AG04450 (cell line): ENCODE measurements around the gene ASB18. TPM values are rescaled to one million over a fixed set of nuclear protein-coding genes. Genes with fewer than 3 reads are reported as not detected.

Experiments used
- CTCF ChIA-PET: fragments of 300-600, 350-600 bp; formaldehyde crosslinking; extraction: SDS; loops from one replicate; lab custom pipeline; 2022; ENCODE audit warnings: antibody characterized with exemption, inconsistent platforms; lab: Charles Lee
- POLR2A ChIA-PET: fragments of 350-600 bp; formaldehyde crosslinking; extraction: SDS; loops from one replicate; lab custom pipeline; 2021; ENCODE audit warnings: antibody characterized with exemption, inconsistent platforms; lab: Yijun Ruan, JAX
- DNase-seq: peaks from one replicate; pipeline ENCODE4 v3.0.0-alpha.2; 2011; ENCODE audit warnings: low read depth, low spot score
- H3K27ac ChIP-seq: one replicate; pipeline ENCODE4 v1.5.1; 2012; ENCODE audit warnings: low read depth, low read length, control low read depth
- H3K27me3 ChIP-seq: one replicate; pipeline ENCODE4 v1.6.0; 2012; ENCODE audit warnings: low read length; ENCODE audit not compliant: control insufficient read depth, insufficient read depth
- H3K4me3 ChIP-seq: 2 replicates; pipeline ENCODE4 v1.5.1; 2011; ENCODE audit warnings: mild to moderate bottlenecking, low read depth, low read length, control low read depth
- H3K9me3 ChIP-seq: 2 replicates; pipeline ENCODE4 v1.5.1; 2012; ENCODE audit warnings: low read length; ENCODE audit not compliant: control insufficient read depth, insufficient read depth
- polyA plus RNA-seq: library from polyadenylated mRNA; depleted of rRNA; stranded (reverse); fragments of >200 nt; gene quantifications from 2 replicates; pipeline ENCODE4 v1.2.3, GENCODE V29; 2011
- TF ChIP-seq, protein P1 (sequence below): IDR thresholded peaks from 2 replicates; pipeline ENCODE4 v1.5.1; 2011; ENCODE audit warnings: low read depth, low read length, control low read depth, inconsistent platforms

Gene ASB18
- polyA plus RNA-seq, 1 experiment, result not detected

DNA sequence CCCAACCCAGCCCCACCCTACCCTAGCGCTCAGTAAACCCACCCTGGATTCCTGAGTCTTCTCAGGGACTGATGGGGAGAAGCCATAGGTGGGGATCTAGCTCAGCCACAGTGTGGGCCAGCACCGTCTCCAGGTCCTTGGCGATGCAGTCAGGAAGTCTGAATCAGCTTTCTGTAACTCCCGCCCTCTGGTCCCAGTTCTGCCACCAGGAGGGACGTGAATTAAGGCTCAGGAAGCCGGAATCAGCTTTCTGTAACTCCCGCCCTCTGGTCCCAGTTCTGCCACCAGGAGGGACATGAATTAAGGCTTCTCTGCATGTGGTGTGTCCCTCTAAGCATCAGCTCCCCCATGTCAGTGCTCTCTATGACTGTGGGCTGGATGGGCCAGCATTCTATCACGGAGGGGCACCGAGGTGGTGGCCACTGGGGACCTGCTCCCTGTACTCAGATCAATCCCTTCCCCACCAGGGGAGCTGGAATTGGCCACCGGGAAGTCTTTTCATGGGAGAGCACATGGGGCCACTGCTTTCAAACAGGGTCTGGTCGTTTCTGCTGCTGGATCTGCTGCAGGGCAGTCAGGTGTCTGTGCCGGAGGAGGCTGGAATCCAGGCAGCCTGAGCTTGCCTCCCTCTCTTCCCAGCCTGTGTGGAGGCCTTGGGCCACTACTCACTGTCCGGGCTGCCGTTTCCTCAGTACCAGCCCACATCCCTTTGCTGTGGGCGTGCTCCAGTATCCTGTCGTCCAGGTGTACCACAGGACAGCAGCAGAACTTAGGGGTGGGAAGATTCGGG lies 24.7 kb downstream of the ASB18 start:
- CTCF ChIA-PET, result no interaction called here

DNA sequence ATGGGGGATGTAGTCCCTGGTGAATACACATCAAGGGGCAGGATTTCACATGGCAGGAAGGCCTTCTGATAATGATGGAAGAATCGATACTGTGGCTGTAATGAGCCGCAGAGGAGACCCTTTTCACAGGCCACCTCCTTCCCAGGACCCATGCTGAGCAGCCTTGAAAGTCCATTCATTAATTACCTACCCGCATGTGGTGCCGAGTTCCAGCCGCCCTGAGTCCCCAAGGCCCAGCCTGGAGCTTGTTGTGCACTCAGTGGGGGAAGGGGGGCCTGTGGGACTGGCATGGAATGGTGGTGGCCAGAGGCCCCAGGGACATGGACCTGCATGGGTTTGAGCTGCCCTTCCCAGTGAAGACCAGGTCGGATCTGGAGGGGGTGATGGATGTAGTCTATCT lies 25.5 kb downstream of the ASB18 start:
- Histone ChIP-seq H3K27ac (no peak overlapping the region), H3K27me3 (peaks cover 37% of the 10 kb centered on the region), H3K9me3 (no peaks in the 10 kb centered on the region), H3K4me3 (no peak overlapping the region)
- CTCF ChIA-PET, result no interaction called here
- POLR2A ChIA-PET, result no interaction called here
- no peak for DNase-seq
- TF ChIP-seq, protein P1, sequence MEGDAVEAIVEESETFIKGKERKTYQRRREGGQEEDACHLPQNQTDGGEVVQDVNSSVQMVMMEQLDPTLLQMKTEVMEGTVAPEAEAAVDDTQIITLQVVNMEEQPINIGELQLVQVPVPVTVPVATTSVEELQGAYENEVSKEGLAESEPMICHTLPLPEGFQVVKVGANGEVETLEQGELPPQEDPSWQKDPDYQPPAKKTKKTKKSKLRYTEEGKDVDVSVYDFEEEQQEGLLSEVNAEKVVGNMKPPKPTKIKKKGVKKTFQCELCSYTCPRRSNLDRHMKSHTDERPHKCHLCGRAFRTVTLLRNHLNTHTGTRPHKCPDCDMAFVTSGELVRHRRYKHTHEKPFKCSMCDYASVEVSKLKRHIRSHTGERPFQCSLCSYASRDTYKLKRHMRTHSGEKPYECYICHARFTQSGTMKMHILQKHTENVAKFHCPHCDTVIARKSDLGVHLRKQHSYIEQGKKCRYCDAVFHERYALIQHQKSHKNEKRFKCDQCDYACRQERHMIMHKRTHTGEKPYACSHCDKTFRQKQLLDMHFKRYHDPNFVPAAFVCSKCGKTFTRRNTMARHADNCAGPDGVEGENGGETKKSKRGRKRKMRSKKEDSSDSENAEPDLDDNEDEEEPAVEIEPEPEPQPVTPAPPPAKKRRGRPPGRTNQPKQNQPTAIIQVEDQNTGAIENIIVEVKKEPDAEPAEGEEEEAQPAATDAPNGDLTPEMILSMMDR, result no peak

More for the DNA sequence above, 24.7 kb downstream of the ASB18 start:
- H3K9me3 ChIP-seq, result no peaks in the 10 kb centered on the region
- peaks cover 37% of the 10 kb centered on the region for H3K27me3 ChIP-seq
- H3K4me3 ChIP-seq, result no peak overlapping the region
- TF ChIP-seq, protein P1, result no peak
- POLR2A ChIA-PET, result no interaction called here
- H3K27ac ChIP-seq, result no peak overlapping the region
- DNase-seq, result no peak

DNA sequence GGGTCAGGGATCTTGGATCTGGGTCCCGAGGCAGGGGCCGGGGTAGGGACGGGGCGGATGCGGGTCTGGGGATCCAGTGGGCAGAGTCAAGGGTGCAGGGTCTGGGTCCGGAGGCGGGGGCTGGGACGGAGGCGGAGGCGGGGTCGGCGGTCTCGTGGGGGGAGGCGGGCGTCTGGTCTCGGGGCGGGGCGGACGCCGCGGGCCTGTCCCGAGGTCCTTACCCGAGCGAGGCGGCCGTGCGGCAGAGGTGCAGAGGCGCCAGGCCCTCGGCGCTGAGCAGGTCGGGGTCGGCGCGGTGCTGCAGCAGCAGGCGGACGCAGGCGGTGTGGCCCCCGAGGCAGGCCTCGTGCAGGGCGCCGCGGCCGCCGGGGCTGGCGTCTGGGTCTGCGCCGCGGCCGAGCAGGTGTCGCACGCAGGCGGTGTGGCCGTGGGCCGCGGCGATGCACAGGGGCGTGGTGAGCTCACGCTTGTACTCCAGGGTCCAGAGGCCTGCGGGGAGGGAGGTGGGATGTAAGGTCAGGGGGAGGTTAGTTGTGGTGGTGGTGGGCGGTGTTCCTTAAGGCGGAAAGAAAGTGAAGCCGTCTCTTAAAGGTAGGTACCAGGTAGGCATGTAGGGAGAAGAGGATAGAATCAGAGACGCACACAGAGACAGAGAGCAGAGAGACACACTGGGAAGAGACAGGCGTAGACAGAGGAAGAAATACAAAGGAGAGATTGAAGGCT lies 26.6 kb downstream of the ASB18 start:
- H3K27ac ChIP-seq, result no peak overlapping the region
- no peak overlapping the region for H3K4me3 ChIP-seq
- no peak for DNase-seq
- H3K27me3 ChIP-seq, result peaks cover 37% of the 10 kb centered on the region
- H3K9me3 ChIP-seq, result no peaks in the 10 kb centered on the region
- TF ChIP-seq, protein P1, result no peak
- ChIA-PET POLR2A (no interaction called here), CTCF (interaction anchor here (1.0 kb wide), 1 partner anchor 10 kb away, joined by 3 read pairs; no protein-coding TSS in a partner anchor)

DNA sequence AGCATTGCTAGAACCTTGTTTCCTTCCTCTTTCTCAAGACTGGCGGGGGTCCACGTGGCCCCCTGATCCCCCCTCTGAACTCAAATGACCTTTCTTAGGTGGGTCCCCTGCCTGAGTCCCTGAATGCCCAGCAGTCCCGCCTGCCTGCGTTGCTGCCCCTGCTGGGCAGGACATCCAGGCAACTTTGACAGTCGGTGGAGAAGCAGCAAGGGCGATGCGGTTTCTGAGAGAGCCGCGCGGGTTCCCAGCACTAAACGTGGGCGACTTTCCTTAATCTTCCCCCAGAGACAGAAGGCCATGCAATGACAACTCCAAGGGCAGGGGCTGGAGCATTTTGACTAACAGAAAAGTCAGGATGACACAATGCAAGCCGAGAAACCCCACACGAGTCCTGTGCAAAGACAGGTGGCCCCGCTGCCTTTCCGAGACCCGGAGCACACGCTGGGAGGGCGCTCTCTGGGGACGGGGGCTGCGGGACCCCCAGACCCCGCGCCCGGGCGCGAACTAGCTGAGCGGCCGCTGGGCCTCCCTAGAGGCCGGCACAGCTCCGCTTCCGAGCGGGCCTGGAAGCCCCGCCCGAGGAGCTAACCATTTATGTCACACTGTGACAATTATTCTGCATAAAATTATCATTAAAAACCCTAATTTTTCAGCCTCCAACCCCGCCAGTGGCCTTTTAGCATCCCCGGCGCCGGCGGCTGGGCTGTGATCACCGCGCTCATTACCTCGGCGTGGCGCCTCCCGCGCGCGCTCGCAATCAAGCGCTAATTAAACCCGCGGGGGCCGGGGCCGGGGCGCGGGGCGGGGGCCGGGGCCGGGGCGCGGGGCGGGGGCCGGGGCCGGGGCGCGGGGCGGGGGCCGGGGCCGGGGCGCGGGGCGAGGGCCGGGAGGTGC lies 27.4 kb downstream of the ASB18 start:
- no peak overlapping the region for H3K27ac ChIP-seq
- CTCF ChIA-PET, result interaction anchor here (1.0 kb wide), 1 partner anchor 9 kb away, joined by 3 read pairs; no protein-coding TSS in a partner anchor
- TF ChIP-seq, protein P1, result no peak
- H3K9me3 ChIP-seq, result no peaks in the 10 kb centered on the region
- H3K27me3 ChIP-seq, result peaks cover 37% of the 10 kb centered on the region
- POLR2A ChIA-PET, result no interaction called here
- DNase-seq, result no peak
- no peak overlapping the region for H3K4me3 ChIP-seq
